HUES64 (cell line): ENCODE results near the gene SLC4A5.

Source experiments
- H3K27ac ChIP-seq: 2 replicates; pipeline ENCODE4 v1.7.0; 2013; ENCODE audit warnings: low read depth, low read length, inconsistent platforms
- H3K27me3 ChIP-seq: 2 replicates; pipeline ENCODE4 v1.6.1; 2013; ENCODE audit warnings: mild to moderate bottlenecking, low read length; ENCODE audit not compliant: insufficient read depth
- H3K36me3 ChIP-seq: 2 replicates; pipeline ENCODE4 v1.6.1; 2013; ENCODE audit warnings: mild to moderate bottlenecking, low read length; ENCODE audit not compliant: insufficient read depth
- H3K4me1 ChIP-seq: 2 replicates; pipeline ENCODE4 v1.6.1; 2013; ENCODE audit warnings: mild to moderate bottlenecking, low read length, moderate library complexity; ENCODE audit not compliant: insufficient read depth
- H3K4me3 ChIP-seq: 2 replicates; pipeline ENCODE4 v1.5.1; 2013; ENCODE audit warnings: mild to moderate bottlenecking, low read length, moderate library complexity
- H3K9ac ChIP-seq: 2 replicates; pipeline ENCODE4 v1.6.1; 2013; ENCODE audit warnings: mild to moderate bottlenecking, low read depth, low read length
- H3K9me3 ChIP-seq: 2 replicates; pipeline ENCODE4 v1.6.1; 2013; ENCODE audit warnings: low read depth, low read length; ENCODE audit not compliant: insufficient read depth
- WGBS: fragments of 150-250, 120-280 bp; methylation state at CpG from one replicate; pipeline ENCODE4 v1.1.7; 2013; ENCODE audit warnings: missing lambda C conversion rate; 5-methylcytosine and 5-hydroxymethylcytosine counted together

The SLC4A5 gene

GRCh38 chr2:74291886-74292621 lies 51.2 kb downstream of the SLC4A5 start:
- 92% methylated on average over 6 of the region's 6 CpGs for WGBS
- no peaks in the 10 kb centered on the region for H3K9me3 ChIP-seq

GRCh38 chr2:74291218-74291544 lies 52.0 kb downstream of the SLC4A5 start:
- Histone ChIP-seq H3K4me1 (no peaks in the 10 kb centered on the region), H3K27me3 (no peaks in the 10 kb centered on the region), H3K9me3 (no peaks in the 10 kb centered on the region), H3K4me3 (no peak overlapping the region), H3K36me3 (no peaks in the 10 kb centered on the region), H3K9ac (no peak overlapping the region), H3K27ac (no peak overlapping the region)
- 87% methylated on average over 2 of the region's 2 CpGs for WGBS

More at GRCh38 chr2:74291886-74292621, 51.2 kb downstream of the SLC4A5 start:
- no peak overlapping the region for H3K27ac ChIP-seq
- H3K36me3 ChIP-seq: no peaks in the 10 kb centered on the region
- H3K4me1 ChIP-seq: no peaks in the 10 kb centered on the region
- H3K9ac ChIP-seq: no peak overlapping the region
- H3K4me3 ChIP-seq: no peak overlapping the region
- H3K27me3 ChIP-seq: no peaks in the 10 kb centered on the region

GRCh38 chr2:74290466-74291217 lies 52.6 kb downstream of the SLC4A5 start:
- no peak overlapping the region for H3K4me3 ChIP-seq
- H3K9ac ChIP-seq: no peak overlapping the region
- no peaks in the 10 kb centered on the region for H3K4me1 ChIP-seq
- H3K36me3 ChIP-seq: no peaks in the 10 kb centered on the region
- H3K27me3 ChIP-seq: no peaks in the 10 kb centered on the region
- 90% methylated on average over 4 of the region's 4 CpGs for WGBS
- no peaks in the 10 kb centered on the region for H3K9me3 ChIP-seq
- H3K27ac ChIP-seq: no peak overlapping the region

GRCh38 chr2:74290066-74290465 lies 53.1 kb downstream of the SLC4A5 start:
- no peak overlapping the region for H3K4me3 ChIP-seq
- no peaks in the 10 kb centered on the region for H3K9me3 ChIP-seq
- no peaks in the 10 kb centered on the region for H3K4me1 ChIP-seq
- no peak overlapping the region for H3K27ac ChIP-seq
- H3K36me3 ChIP-seq: no peaks in the 10 kb centered on the region
- H3K9ac ChIP-seq: no peak overlapping the region
- no peaks in the 10 kb centered on the region for H3K27me3 ChIP-seq
- 48% methylated on average over 3 of the region's 3 CpGs for WGBS

- Histone ChIP-seq H3K4me3 (no peak overlapping the region), H3K4me1 (no peaks in the 10 kb centered on the region), H3K27ac (no peak overlapping the region), H3K36me3 (no peaks in the 10 kb centered on the region), H3K27me3 (no peaks in the 10 kb centered on the region), H3K9me3 (no peaks in the 10 kb centered on the region), H3K9ac (no peak overlapping the region)
- WGBS: 82% methylated on average over 6 of the region's 6 CpGs
Measured at GRCh38 chr2:74286725-74287124, 56.5 kb downstream of the SLC4A5 start.

GRCh38 chr2:74281141-74281975 lies 61.9 kb downstream of the SLC4A5 start:
- H3K4me3 ChIP-seq: no peak overlapping the region
- no peak overlapping the region for H3K9ac ChIP-seq
- H3K36me3 ChIP-seq: no peaks in the 10 kb centered on the region
- peaks cover 9% of the 10 kb centered on the region for H3K27me3 ChIP-seq
- H3K27ac ChIP-seq: no peak overlapping the region
- no peaks in the 10 kb centered on the region for H3K9me3 ChIP-seq
- H3K4me1 ChIP-seq: no peaks in the 10 kb centered on the region
- WGBS: 91% methylated on average over 10 of the region's 10 CpGs

GRCh38 chr2:74278694-74279093 lies 64.5 kb downstream of the SLC4A5 start:
- Histone ChIP-seq H3K27ac (no peak overlapping the region), H3K4me1 (no peaks in the 10 kb centered on the region), H3K27me3 (peaks cover 13% of the 10 kb centered on the region), H3K9ac (no peak overlapping the region), H3K9me3 (no peaks in the 10 kb centered on the region), H3K4me3 (no peak overlapping the region), H3K36me3 (no peaks in the 10 kb centered on the region)
- WGBS: 80% methylated on average over 4 of the region's 4 CpGs

- no peak overlapping the region for H3K4me3 ChIP-seq
- peaks cover 13% of the 10 kb centered on the region for H3K27me3 ChIP-seq
- no peaks in the 10 kb centered on the region for H3K36me3 ChIP-seq
- no peaks in the 10 kb centered on the region for H3K4me1 ChIP-seq
- 86% methylated on average over 2 of the region's 2 CpGs for WGBS
- H3K27ac ChIP-seq: no peak overlapping the region
- H3K9ac ChIP-seq: no peak overlapping the region
- no peaks in the 10 kb centered on the region for H3K9me3 ChIP-seq
Measured at GRCh38 chr2:74278176-74278575, 65.0 kb downstream of the SLC4A5 start.

GRCh38 chr2:74275228-74275627 lies 68.0 kb downstream of the SLC4A5 start:
- no peaks in the 10 kb centered on the region for H3K9me3 ChIP-seq
- H3K27me3 ChIP-seq: peaks cover 13% of the 10 kb centered on the region
- no peaks in the 10 kb centered on the region for H3K36me3 ChIP-seq
- no peak overlapping the region for H3K4me3 ChIP-seq
- H3K9ac ChIP-seq: no peak overlapping the region
- no peaks in the 10 kb centered on the region for H3K4me1 ChIP-seq
- no peak overlapping the region for H3K27ac ChIP-seq
- WGBS: 90% methylated on average over 1 of the region's 1 CpG

- Histone ChIP-seq H3K9ac (no peak overlapping the region), H3K36me3 (no peaks in the 10 kb centered on the region), H3K27ac (no peak overlapping the region), H3K27me3 (no peaks in the 10 kb centered on the region; the same call in 1 of the 2 replicates), H3K9me3 (no peaks in the 10 kb centered on the region), H3K4me1 (no peaks in the 10 kb centered on the region), H3K4me3 (no peak overlapping the region)
- WGBS: 98% methylated on average over 1 of the region's 1 CpG
Measured at GRCh38 chr2:74269667-74270066, 73.5 kb downstream of the SLC4A5 start.

- no peaks in the 10 kb centered on the region for H3K4me1 ChIP-seq
- H3K9ac ChIP-seq: no peak overlapping the region
- no peak overlapping the region for H3K4me3 ChIP-seq
- H3K36me3 ChIP-seq: no peaks in the 10 kb centered on the region
- no peaks in the 10 kb centered on the region for H3K9me3 ChIP-seq
- no peaks in the 10 kb centered on the region; the same call in 1 of the 2 replicates for H3K27me3 ChIP-seq
- H3K27ac ChIP-seq: no peak overlapping the region
- 74% methylated on average over 4 of the region's 4 CpGs for WGBS
Measured at GRCh38 chr2:74267068-74267467, 76.1 kb downstream of the SLC4A5 start.
